Heart left ventricle (tissue), 16 donors: ENCODE data around the gene FKBP11. TPM values are rescaled to one million over a fixed set of nuclear protein-coding genes. Genes with fewer than 3 reads are reported as not detected.

Experiments used
- ATAC-seq, 4 donors: fragments of 200-7000 bp; cut with Tn5 transposase; one replicate each; pipeline ENCODE4 v1.9.1; 2020 to 2022; ENCODE audit warnings: moderate library complexity in 4 of 4, mild to moderate bottlenecking in 3 of 4, moderate number of reproducible peaks in 1 of 4
- DNase-seq, 5 donors: peaks; one replicate each; pipeline ENCODE4 v3.0.0-alpha.2; 2020
- H3K27ac ChIP-seq, 12 donors: fragments of 200-600 bp; sonication (generic) in 4 of 12; one replicate each; pipeline versions ENCODE4 v1.5.0 to v1.8.0; 2016 to 2022; ENCODE audit warnings: mild to moderate bottlenecking in 2 of 12
- H3K27me3 ChIP-seq, 9 donors: fragments of 200-600 bp; sonication (generic) in 2 of 9; one replicate each; pipeline versions ENCODE4 v1.5.1 to v1.8.0; 2016 to 2022; ENCODE audit warnings: mild to moderate bottlenecking in 3 of 9
- H3K36me3 ChIP-seq, 9 donors: fragments of 200-600 bp; sonication (generic) in 2 of 9; one replicate each; pipeline versions ENCODE4 v1.5.0 to v1.8.0; 2018 to 2022; ENCODE audit warnings: mild to moderate bottlenecking in 2 of 9
- H3K4me1 ChIP-seq, 12 donors: fragments of 200-600 bp; sonication (generic) in 4 of 12; one replicate each; pipeline versions ENCODE4 v1.5.0 to v1.8.0; 2016 to 2022; ENCODE audit warnings: mild to moderate bottlenecking in 3 of 12
- H3K4me3 ChIP-seq, 12 donors: fragments of 200-600 bp; sonication (generic) in 4 of 12; one replicate each; pipeline versions ENCODE4 v1.5.0 to v1.8.0; 2017 to 2022; ENCODE audit warnings: mild to moderate bottlenecking in 9 of 12, moderate library complexity in 4 of 12
- H3K9me3 ChIP-seq, 12 donors: fragments of 200-600 bp; sonication (generic) in 4 of 12; one replicate each; pipeline versions ENCODE4 v1.5.0 to v1.8.0; 2016 to 2022; ENCODE audit warnings: mild to moderate bottlenecking in 1 of 12
- POLR2A ChIP-seq, 2 donors: fragments of 450-650 bp; IDR thresholded peaks; one replicate each; pipeline ENCODE4 v1.6.1; 2017; ENCODE audit warnings: antibody characterized with exemption in 2 of 2, mild to moderate bottlenecking in 2 of 2, moderate library complexity in 2 of 2
- WGBS, 4 donors: extraction: QIAGEN DNeasy Blood & Tissue Kit in 2 of 4; methylation state at CpG; one replicate each; pipeline versions ENCODE4 v1.1.5 to v1.1.7; 2013 to 2018; 5-methylcytosine and 5-hydroxymethylcytosine counted together
- intact Hi-C, 10 donors: fragments of 100-400 bp; cut with DNase I; formaldehyde crosslinking; loops; one replicate each; pipeline versions ENCODE4 v1.11.1 to v1.14.2; 2022
- polyA plus RNA-seq, 2 donors: library from polyadenylated mRNA; stranded (reverse); fragments of 200-250 nt; gene quantifications; one replicate each; pipeline ENCODE4 v1.2.3, GENCODE V29; 2013
- total RNA-seq, 9 donors: library from RNA; depleted of rRNA in 2 of 9; stranded (reverse); fragments of >200 nt in 2 of 9; fragmentation: NEBNext Ultra II Directional in 3 of 9; extraction: Animal tissue kit (Norgen Biotek cat#: 25700) in 3 of 9; gene quantifications; one replicate each; pipeline versions ENCODE4 v1.1.0 to v1.2.4, GENCODE V29; 2016 to 2023
- TF ChIP-seq, protein P1 (sequence below), 12 donors: fragments of 200-600 bp; sonication (generic) in 4 of 12; IDR thresholded peaks; one replicate each; pipeline versions ENCODE4 v1.5.0 to v1.8.0; 2018 to 2022; ENCODE audit warnings: antibody characterized with exemption in 12 of 12, mild to moderate bottlenecking in 5 of 12
- donor health status: ischemic (EF 13 %, LVEDD 7.1; RV severe dilation, severe dysfunction).
- donor health status: healthy with polysubstance abuse.
- donor health status: DM: no; HTN: yes; CAD: no.
- donor health status: DM: no; HTN: no; CAD: no.
- donor health status: ischemic (EF 25% LVEDD 6.9; RV normal size, moderate dysfunction).
- donor health status: ischemic (EF 25% LVEDD 5.7; RV mildly dilated, moderate dysfunction).
- donor health status: healthy.
- donor health status: DM: yes; HTN: yes; CAD: no.
- donor health status: ischemic (EF 35%, LVEDD 5.7; RV mildly dilated, moderate dysfunction).
- donor health status: nonischemic (EF 11% LVEDD 7.7; RV severe dilation, severe dysfunction).
- donor health status: DM: yes; HTN: yes; CAD: no.
- donor health status: PGD.
- donor health status: ischemic (EF 29% LVEDD 5.4; RV normal size, mild dysfunction).
- donor health status: nonischemic (EF 23%, LVEDD 6.1; RV moderate dilation, normal function).

Gene FKBP11
- total and polyA plus RNA-seq, 11 donors: 1.6 to 28.1 (median 5.5) TPM

DNA sequence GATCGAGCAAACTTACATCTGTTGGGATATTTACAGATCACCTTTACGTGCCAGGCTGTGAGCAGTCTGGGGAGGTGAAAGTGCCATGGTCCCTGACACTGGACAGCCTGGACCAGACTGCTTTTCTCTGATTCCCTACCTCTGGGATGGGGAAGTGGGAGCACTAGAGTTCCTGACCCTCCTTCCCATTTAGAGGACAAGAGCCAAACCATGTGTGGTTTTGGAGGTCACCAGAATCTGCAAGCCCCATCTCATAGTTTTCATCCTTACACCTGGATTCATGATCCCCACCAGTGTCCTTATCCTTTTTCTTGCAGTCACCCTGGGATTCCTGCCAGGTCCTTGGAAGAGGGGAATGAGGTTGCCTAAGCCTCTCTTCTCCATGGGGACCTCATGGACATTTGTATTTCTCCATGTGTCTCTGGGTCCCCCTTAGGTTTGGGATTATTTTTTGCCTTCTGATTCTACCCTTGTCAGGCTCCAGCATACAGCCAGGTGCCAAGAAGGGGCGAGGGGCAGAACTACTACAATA, 47.7 kb upstream of the FKBP11 start:
- peaks cover 38 to 91% (median 83%) of the 10 kb centered on the region in 9 donors for H3K27me3 ChIP-seq
- intact Hi-C loops: no loop called here
- no peaks in the 10 kb centered on the region for H3K36me3 ChIP-seq
- H3K4me3 ChIP-seq: no peak overlapping the region
- peaks cover 0 to 44% (median 13%) of the 10 kb centered on the region in 12 donors for H3K4me1 ChIP-seq
- no peak overlapping the region for H3K27ac ChIP-seq
- ATAC-seq: no peak
- no peak for TF ChIP-seq POLR2A (IDR thresholded peaks at IDR 0.05)
- TF ChIP-seq, protein P1, sequence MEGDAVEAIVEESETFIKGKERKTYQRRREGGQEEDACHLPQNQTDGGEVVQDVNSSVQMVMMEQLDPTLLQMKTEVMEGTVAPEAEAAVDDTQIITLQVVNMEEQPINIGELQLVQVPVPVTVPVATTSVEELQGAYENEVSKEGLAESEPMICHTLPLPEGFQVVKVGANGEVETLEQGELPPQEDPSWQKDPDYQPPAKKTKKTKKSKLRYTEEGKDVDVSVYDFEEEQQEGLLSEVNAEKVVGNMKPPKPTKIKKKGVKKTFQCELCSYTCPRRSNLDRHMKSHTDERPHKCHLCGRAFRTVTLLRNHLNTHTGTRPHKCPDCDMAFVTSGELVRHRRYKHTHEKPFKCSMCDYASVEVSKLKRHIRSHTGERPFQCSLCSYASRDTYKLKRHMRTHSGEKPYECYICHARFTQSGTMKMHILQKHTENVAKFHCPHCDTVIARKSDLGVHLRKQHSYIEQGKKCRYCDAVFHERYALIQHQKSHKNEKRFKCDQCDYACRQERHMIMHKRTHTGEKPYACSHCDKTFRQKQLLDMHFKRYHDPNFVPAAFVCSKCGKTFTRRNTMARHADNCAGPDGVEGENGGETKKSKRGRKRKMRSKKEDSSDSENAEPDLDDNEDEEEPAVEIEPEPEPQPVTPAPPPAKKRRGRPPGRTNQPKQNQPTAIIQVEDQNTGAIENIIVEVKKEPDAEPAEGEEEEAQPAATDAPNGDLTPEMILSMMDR (IDR thresholded peaks at IDR 0.05): no peak
- no peak for DNase-seq
- no peaks in the 10 kb centered on the region for H3K9me3 ChIP-seq
- 11 to 33% (median 22%) methylated on average over 3 of the region's 3 CpGs for WGBS, 4 donors

DNA sequence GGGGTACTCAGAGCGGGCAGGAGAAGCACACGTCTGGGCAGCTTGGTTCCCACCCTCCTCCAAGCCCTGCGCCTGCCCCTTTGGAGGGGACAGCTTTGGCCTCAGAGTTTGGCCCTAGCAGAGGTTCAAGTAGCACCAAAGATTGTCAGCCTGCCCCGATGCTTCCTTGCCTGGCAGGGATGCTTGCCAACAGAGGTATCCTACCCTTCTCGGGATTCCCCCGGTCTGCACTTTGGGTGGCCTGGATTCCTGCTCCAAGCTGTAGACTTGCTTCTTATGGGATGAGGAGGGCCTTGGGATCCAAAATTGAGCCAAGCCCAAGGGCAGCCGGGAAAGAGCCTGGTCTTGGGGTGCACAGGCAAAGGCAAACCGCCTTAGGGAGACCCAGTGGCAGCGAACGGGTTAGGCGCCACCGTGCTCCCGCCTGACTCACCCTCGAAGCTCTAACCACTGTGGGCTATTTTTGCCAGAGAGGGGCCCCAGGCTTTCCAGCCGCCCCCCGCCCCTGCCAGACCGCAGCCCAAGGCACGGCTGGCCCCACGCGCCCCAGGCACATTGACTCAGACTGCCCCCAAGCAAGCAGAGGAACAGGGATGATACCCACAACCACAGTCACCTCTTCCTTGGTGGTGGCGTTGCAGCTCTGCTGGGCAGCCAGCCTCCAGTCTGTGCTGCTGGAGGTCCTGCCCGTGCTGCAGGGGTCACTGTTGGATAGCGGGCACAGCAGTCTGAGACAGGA, 47.1 kb upstream of the FKBP11 start:
- Histone ChIP-seq H3K27me3 (peaks cover 32 to 85% (median 77%) of the 10 kb centered on the region in 9 donors), H3K9me3 (no peaks in the 10 kb centered on the region), H3K4me1 (peaks cover 0 to 37% (median 12%) of the 10 kb centered on the region in 12 donors), H3K4me3 (no peak overlapping the region), H3K36me3 (no peaks in the 10 kb centered on the region), H3K27ac (no peak overlapping the region)
- TF ChIP-seq POLR2A (IDR thresholded peaks at IDR 0.05): no peak
- TF ChIP-seq, protein P1 (IDR thresholded peaks at IDR 0.05): peak in 1 of 12 donors; percentile 10
- 15 to 25% (median 18%) methylated on average over 3 to 23 of the region's 23 CpGs for WGBS, 4 donors
- ATAC-seq (no peak), DNase-seq (no peak)
- intact Hi-C loops: no loop called here

DNA sequence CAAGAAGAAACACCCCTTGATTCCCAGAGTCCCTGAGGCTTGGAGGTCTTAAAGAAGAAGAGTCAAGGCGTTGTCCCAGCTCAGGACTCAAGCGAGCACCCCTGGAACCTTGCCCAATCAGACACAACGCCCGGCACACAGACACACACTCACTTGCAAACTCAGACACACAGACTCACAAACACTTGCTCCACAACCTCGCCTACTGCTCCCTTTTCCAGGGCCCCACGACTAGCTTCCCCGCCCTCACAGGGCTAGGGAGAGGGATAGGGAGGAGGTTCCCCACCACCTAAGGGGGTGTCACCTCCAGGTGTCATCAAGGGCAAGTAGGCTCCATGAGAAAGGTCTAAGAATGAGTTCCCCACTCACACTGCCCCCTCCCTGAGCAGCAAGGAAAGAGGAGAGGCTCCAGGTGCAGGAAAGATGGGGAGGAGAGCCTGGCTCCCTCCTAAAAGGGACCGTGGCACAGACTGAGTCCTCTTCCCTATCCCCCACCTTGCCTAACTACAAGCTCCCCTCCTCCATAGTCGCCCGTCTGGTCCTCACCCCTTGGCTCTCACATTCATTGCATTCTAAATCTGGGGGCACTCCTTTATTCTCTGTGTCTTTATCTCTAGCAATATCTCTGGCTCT, 45.5 kb upstream of the FKBP11 start:
- intact Hi-C loops: no loop called here
- DNase-seq (no peak), ATAC-seq (no peak)
- Histone ChIP-seq H3K36me3 (no peaks in the 10 kb centered on the region), H3K4me1 (peaks cover 0 to 35% (median 12%) of the 10 kb centered on the region in 12 donors), H3K27me3 (peaks cover 27 to 71% (median 66%) of the 10 kb centered on the region in 9 donors), H3K4me3 (peak overlapping the region in 8 of 12 donors; percentile 18 to 51 (median 43)), H3K27ac (no peak overlapping the region), H3K9me3 (no peaks in the 10 kb centered on the region)
- 31 to 46% (median 36%) methylated on average over 10 of the region's 10 CpGs for WGBS, 4 donors
- TF ChIP-seq, protein P1 (IDR thresholded peaks at IDR 0.05): no peak
- TF ChIP-seq POLR2A (IDR thresholded peaks at IDR 0.05): no peak
